H9 (cell line): ENCODE results near the gene RFX1. TPM values are rescaled to one million over a fixed set of nuclear protein-coding genes. Genes with fewer than 3 reads are reported as not detected.

Experiments
- DNase-seq: peaks from one replicate; pipeline ENCODE4 v3.0.0-alpha.2; 2017
- H2AFZ ChIP-seq: one replicate; pipeline ENCODE4 v1.6.1; 2013; ENCODE audit warnings: mild to moderate bottlenecking, low read length, control low read depth, moderate library complexity
- H2AK5ac ChIP-seq: 2 replicates; pipeline ENCODE4 v1.6.1; 2013; ENCODE audit warnings: low read length, control low read depth, mixed read lengths; ENCODE audit not compliant: insufficient read length
- H2BK120ac ChIP-seq: one replicate; pipeline ENCODE4 v1.6.1; 2013; ENCODE audit warnings: low read depth, mild to moderate bottlenecking, low read length, control low read depth, inconsistent platforms; ENCODE audit not compliant: poor library complexity, severe bottlenecking
- H2BK12ac ChIP-seq: 2 replicates; pipeline ENCODE4 v1.6.1; 2013; ENCODE audit warnings: low read length, control low read depth, mixed read lengths, low read depth; ENCODE audit not compliant: insufficient read length
- H2BK15ac ChIP-seq: 2 replicates; pipeline ENCODE4 v1.6.1; 2013; ENCODE audit warnings: low read depth, low read length, control low read depth
- H2BK20ac ChIP-seq: one replicate; pipeline ENCODE4 v1.6.1; 2013; ENCODE audit warnings: low read depth, mild to moderate bottlenecking, low read length, control low read depth, inconsistent platforms; ENCODE audit not compliant: poor library complexity, severe bottlenecking
- H2BK5ac ChIP-seq: 2 replicates; pipeline ENCODE4 v1.6.1; 2013; ENCODE audit warnings: low read length, control low read depth, mixed read lengths; ENCODE audit not compliant: insufficient read length
- H3K14ac ChIP-seq: 2 replicates; pipeline ENCODE4 v1.6.1; 2013; ENCODE audit warnings: low read length, control low read depth; ENCODE audit not compliant: insufficient read depth
- H3K18ac ChIP-seq: 2 replicates; pipeline ENCODE4 v1.6.1; 2013; ENCODE audit warnings: low read depth, mild to moderate bottlenecking, mixed read lengths, low read length, control low read depth; ENCODE audit not compliant: insufficient read length
- H3K23ac ChIP-seq: 2 replicates; pipeline ENCODE4 v1.6.1; 2013; ENCODE audit warnings: low read length, control low read depth, mixed read lengths, low read depth; ENCODE audit not compliant: insufficient read length
- H3K23me2 ChIP-seq: 2 replicates; pipeline ENCODE4 v1.6.1; 2013; ENCODE audit warnings: low read depth, mild to moderate bottlenecking, mixed read lengths, low read length, control low read depth; ENCODE audit not compliant: insufficient read length, poor library complexity, severe bottlenecking
- H3K27ac ChIP-seq: 2 replicates; pipeline ENCODE4 v1.5.1; 2013; ENCODE audit warnings: low read length, control low read depth, mixed read lengths, low read depth; ENCODE audit not compliant: insufficient read length
- H3K27me3 ChIP-seq: 2 replicates; pipeline ENCODE4 v1.6.1; 2013; ENCODE audit warnings: low read length, control low read depth, inconsistent platforms; ENCODE audit not compliant: insufficient read depth
- H3K4ac ChIP-seq: 2 replicates; pipeline ENCODE4 v1.6.1; 2013; ENCODE audit warnings: low read depth, mild to moderate bottlenecking, control low read depth, inconsistent platforms, low read length, moderate library complexity
- H3K4me1 ChIP-seq: 2 replicates; pipeline ENCODE4 v1.6.1; 2013; ENCODE audit warnings: low read length, control low read depth, inconsistent platforms; ENCODE audit not compliant: insufficient read depth
- H3K4me2 ChIP-seq: 2 replicates; pipeline ENCODE4 v1.6.1; 2013; ENCODE audit warnings: low read length, control low read depth, mixed read lengths; ENCODE audit not compliant: insufficient read length, insufficient read depth
- H3K56ac ChIP-seq: 2 replicates; pipeline ENCODE4 v1.6.1; 2013; ENCODE audit warnings: low read depth, mild to moderate bottlenecking, mixed read lengths, low read length, control low read depth; ENCODE audit not compliant: insufficient read length
- H3K79me1 ChIP-seq: 2 replicates; pipeline ENCODE4 v1.6.1; 2013; ENCODE audit warnings: low read depth, mild to moderate bottlenecking, moderate library complexity, low read length, control low read depth, inconsistent platforms; ENCODE audit not compliant: insufficient read depth, poor library complexity, severe bottlenecking
- H3K79me2 ChIP-seq: 2 replicates; pipeline ENCODE4 v1.6.1; 2013; ENCODE audit warnings: low read length, control low read depth, inconsistent platforms; ENCODE audit not compliant: insufficient read depth
- H3K9ac ChIP-seq: 2 replicates; pipeline ENCODE4 v1.6.1; 2013; ENCODE audit warnings: low read length, control low read depth, mixed read lengths; ENCODE audit not compliant: insufficient read length; ENCODE audit errors: extremely low read depth
- H3K9me3 ChIP-seq: one replicate; pipeline ENCODE4 v1.6.1; 2013; ENCODE audit warnings: low read depth, low read length, inconsistent platforms; ENCODE audit not compliant: control insufficient read depth
- H3T11ph ChIP-seq: one replicate; pipeline ENCODE4 v1.6.1; 2013; ENCODE audit warnings: mild to moderate bottlenecking, low read length, control low read depth, inconsistent platforms
- H4K20me1 ChIP-seq: one replicate; pipeline ENCODE4 v1.6.1; 2013; ENCODE audit not compliant: control insufficient read depth, insufficient read length, insufficient read depth
- H4K5ac ChIP-seq: 2 replicates; pipeline ENCODE4 v1.6.1; 2013; ENCODE audit warnings: low read depth, mild to moderate bottlenecking, mixed read lengths, low read length, control low read depth; ENCODE audit not compliant: insufficient read length
- H4K8ac ChIP-seq: replicated peaks from 2 replicates; pipeline ENCODE4 v1.6.1; 2013; ENCODE audit warnings: low read length, control low read depth, mixed read lengths, low read depth; ENCODE audit not compliant: insufficient read length
- H4K91ac ChIP-seq: 2 replicates; pipeline ENCODE4 v1.6.1; 2013; ENCODE audit warnings: low read depth, mild to moderate bottlenecking, moderate library complexity, mixed read lengths, low read length, control low read depth; ENCODE audit not compliant: insufficient read length
- H3K27ac Mint-ChIP-seq, 3 experiments: 2 replicates in 2 of 3; 3 replicates in 1 of 3; pipeline ENCODE4 v1.8.0; 2020 to 2021; ENCODE audit warnings: mixed read lengths in 3 of 3, mild to moderate bottlenecking in 1 of 3, moderate library complexity in 1 of 3
- H3K27me3 Mint-ChIP-seq: 2 replicates; pipeline ENCODE4 v1.8.0; 2021; ENCODE audit warnings: low read depth, mild to moderate bottlenecking, moderate library complexity, mixed read lengths
- H3K36me3 Mint-ChIP-seq, 3 experiments: 2 replicates in 2 of 3; 3 replicates in 1 of 3; pipeline ENCODE4 v1.8.0; 2020 to 2021; ENCODE audit warnings: low read depth in 3 of 3, mixed read lengths in 3 of 3; ENCODE audit not compliant: insufficient read depth in 1 of 3
- H3K4me1 Mint-ChIP-seq, 2 experiments: 2 replicates each; pipeline ENCODE4 v1.8.0; 2020; ENCODE audit warnings: mixed read lengths in 2 of 2
- H3K4me3 Mint-ChIP-seq, 2 experiments: 2 replicates in 1 of 2; 3 replicates in 1 of 2; pipeline ENCODE4 v1.8.0; 2020 to 2021; ENCODE audit warnings: mild to moderate bottlenecking in 2 of 2, mixed read lengths in 2 of 2, moderate library complexity in 1 of 2
- H3K9me3 Mint-ChIP-seq, 2 experiments: 2 replicates in 1 of 2; 3 replicates in 1 of 2; pipeline ENCODE4 v1.8.0; 2020; ENCODE audit warnings: mild to moderate bottlenecking in 2 of 2, mixed read lengths in 2 of 2, moderate library complexity in 1 of 2
- WGBS: extraction: QIAGEN DNeasy Blood & Tissue Kit; methylation state at CpG from one replicate; pipeline ENCODE4 v1.1.7; 2013; ENCODE audit warnings: missing lambda C conversion rate, low lambda C conversion rate, mixed read lengths; ENCODE audit not compliant: insufficient read length; ENCODE audit errors: extremely low coverage; 5-methylcytosine and 5-hydroxymethylcytosine counted together
- total RNA-seq: library from RNA; stranded (reverse); gene quantifications from 2 replicates; pipeline ENCODE4 v1.2.1, GENCODE V29; 2021
- TF ChIP-seq, protein P1 (sequence below): fragments of 200-600 bp; sonication (generic); conservative IDR thresholded peaks from 3 replicates; pipeline ENCODE4 v1.8.0; 2021; ENCODE audit warnings: antibody characterized with exemption, mild to moderate bottlenecking

Gene RFX1
- total RNA-seq, 1 experiment from 2014 or later, result 21.4 TPM

DNA sequence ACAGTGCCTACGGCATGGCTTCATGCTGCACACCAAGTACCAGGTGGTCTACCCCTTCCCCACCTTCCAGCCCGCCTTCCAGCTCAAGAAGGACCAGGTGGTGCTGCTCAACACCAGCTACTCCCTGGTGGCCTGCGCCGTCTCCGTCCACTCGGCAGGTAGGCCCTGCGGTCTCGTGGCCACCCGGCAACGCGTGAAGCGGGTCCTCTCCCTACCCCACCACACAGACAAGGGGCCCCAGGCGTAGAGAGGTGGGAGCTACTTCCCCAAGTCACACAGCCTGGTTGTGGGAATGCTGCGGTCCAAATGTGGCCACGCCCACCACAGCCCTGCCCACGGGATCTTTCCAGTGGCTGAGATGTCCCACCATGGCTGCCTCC is 49.8 kb downstream of the RFX1 start:
- Histone ChIP-seq H3K4me2 (no peak overlapping the region), H3K27ac (no peak overlapping the region), H3T11ph (no peak overlapping the region), H3K4ac (no peak overlapping the region), H3K9ac (no peak overlapping the region), H3K4me1 (no peaks in the 10 kb centered on the region), H3K79me1 (peaks cover 8% of the 10 kb centered on the region), H2AFZ (no peak overlapping the region), H3K14ac (no peak overlapping the region), H4K5ac (no peak overlapping the region), H3K56ac (no peak overlapping the region), H3K23ac (no peak overlapping the region), H3K79me2 (peaks cover 6% of the 10 kb centered on the region; the same call in 1 of the 2 replicates), H2BK20ac (no peak overlapping the region), H2BK5ac (no peak overlapping the region), H2AK5ac (no peak overlapping the region), H3K9me3 (no peaks in the 10 kb centered on the region), H4K20me1 (no peaks in the 10 kb centered on the region), H3K27me3 (no peaks in the 10 kb centered on the region), H3K23me2 (peaks cover 11% of the 10 kb centered on the region), H3K18ac (no peak overlapping the region), H4K91ac (no peak overlapping the region), H2BK15ac (no peak overlapping the region), H4K8ac (no peak overlapping the region), H2BK120ac (no peak overlapping the region), H2BK12ac (no peak overlapping the region)
- Mint-ChIP-seq H3K4me3 (no peak overlapping the region), H3K4me1 (peaks cover 9 to 13% of the 10 kb centered on the region in 2 experiments), H3K36me3 (peaks cover 18 to 56% (median 56%) of the 10 kb centered on the region in 3 experiments; a peak in 6 of 7 replicates), H3K9me3 (no peaks in the 10 kb centered on the region), H3K27ac (no peak overlapping the region; a peak in 1 of 7 replicates), H3K27me3 (no peaks in the 10 kb centered on the region)
- TF ChIP-seq, protein P1, sequence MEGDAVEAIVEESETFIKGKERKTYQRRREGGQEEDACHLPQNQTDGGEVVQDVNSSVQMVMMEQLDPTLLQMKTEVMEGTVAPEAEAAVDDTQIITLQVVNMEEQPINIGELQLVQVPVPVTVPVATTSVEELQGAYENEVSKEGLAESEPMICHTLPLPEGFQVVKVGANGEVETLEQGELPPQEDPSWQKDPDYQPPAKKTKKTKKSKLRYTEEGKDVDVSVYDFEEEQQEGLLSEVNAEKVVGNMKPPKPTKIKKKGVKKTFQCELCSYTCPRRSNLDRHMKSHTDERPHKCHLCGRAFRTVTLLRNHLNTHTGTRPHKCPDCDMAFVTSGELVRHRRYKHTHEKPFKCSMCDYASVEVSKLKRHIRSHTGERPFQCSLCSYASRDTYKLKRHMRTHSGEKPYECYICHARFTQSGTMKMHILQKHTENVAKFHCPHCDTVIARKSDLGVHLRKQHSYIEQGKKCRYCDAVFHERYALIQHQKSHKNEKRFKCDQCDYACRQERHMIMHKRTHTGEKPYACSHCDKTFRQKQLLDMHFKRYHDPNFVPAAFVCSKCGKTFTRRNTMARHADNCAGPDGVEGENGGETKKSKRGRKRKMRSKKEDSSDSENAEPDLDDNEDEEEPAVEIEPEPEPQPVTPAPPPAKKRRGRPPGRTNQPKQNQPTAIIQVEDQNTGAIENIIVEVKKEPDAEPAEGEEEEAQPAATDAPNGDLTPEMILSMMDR, result no peak
- no CpG with 5 or more reads among the region's 16 CpGs for WGBS
- no peak for DNase-seq
